Gastroesophageal sphincter (tissue), 3 donors: ENCODE measurements around the gene ABI3BP.

ENCODE experiments used
- CTCF ChIP-seq, 4 experiments: fragments of 200-600 bp in 2 of 4; fragments of 450-650 bp in 2 of 4; sonication (generic) in 1 of 4; IDR thresholded peaks; one replicate each; pipeline ENCODE4 v1.5.1; 2017 to 2019; ENCODE audit warnings: antibody characterized with exemption in 4 of 4, mild to moderate bottlenecking in 2 of 4, moderate library complexity in 2 of 4
- EP300 ChIP-seq: sonication (generic); formaldehyde crosslinking; IDR thresholded peaks from one replicate; pipeline ENCODE4 v1.6.1; 2017; ENCODE audit warnings: antibody characterized with exemption, mild to moderate bottlenecking
- POLR2A ChIP-seq, 2 donors: fragments of 450-650 bp; IDR thresholded peaks; one replicate each; pipeline ENCODE4 v1.6.1; 2017; ENCODE audit warnings: antibody characterized with exemption in 2 of 2, mild to moderate bottlenecking in 2 of 2, moderate library complexity in 1 of 2

GRCh38 chr3:100850156-100850555 lies 143.1 kb downstream of the ABI3BP start:
- TF ChIP-seq EP300, result no peak
- TF ChIP-seq CTCF (IDR thresholded peaks at IDR 0.05), result no peak
- no peak for TF ChIP-seq POLR2A (IDR thresholded peaks at IDR 0.05)
